ENCODE results near the gene AFF2. TPM values are rescaled to one million over a fixed set of nuclear protein-coding genes. Genes with fewer than 3 reads are reported as not detected.

The AFF2 gene
- total and polyA plus RNA-seq, 8 donors, result 0.10 to 84.0 (median 0.72) TPM; not detected in 3

- Histone ChIP-seq H3K9me3 (no peaks in the 10 kb centered on the region), H3K4me1 (no peaks in the 10 kb centered on the region), H3K36me3 (no peaks in the 10 kb centered on the region), H3K27me3 (no peaks in the 10 kb centered on the region), H3K4me3 (no peak overlapping the region), H3K27ac (no peak overlapping the region)
- TF ChIP-seq CTCF (IDR thresholded peaks at IDR 0.05), result no peak
- no peak for TF ChIP-seq EP300 (IDR thresholded peaks at IDR 0.05)
- TF ChIP-seq POLR2AphosphoS5 (IDR thresholded peaks at IDR 0.05), result no peak
- TF ChIP-seq POLR2A (IDR thresholded peaks at IDR 0.05), result no peak
- intact Hi-C loops (cut with DNase I; ENCODE audit: low total_unique reads), result no loop called here
- WGBS, 5 donors, result 45 to 75% (median 54%) methylated on average over 4 of the region's 4 CpGs
- DNase-seq, result no peak
Observed at GRCh38 chrX:148593987-148594386, 93.6 kb downstream of the AFF2 start.

GRCh38 chrX:148599404-148599803, 99.0 kb downstream of the AFF2 start:
- DNase-seq, result no peak
- Histone ChIP-seq H3K27me3 (no peaks in the 10 kb centered on the region), H3K36me3 (no peaks in the 10 kb centered on the region), H3K27ac (no peak overlapping the region), H3K4me1 (no peaks in the 10 kb centered on the region), H3K9me3 (no peaks in the 10 kb centered on the region), H3K4me3 (no peak overlapping the region)
- TF ChIP-seq CTCF (IDR thresholded peaks at IDR 0.05), result no peak
- 17 to 54% (median 28%) methylated on average over 4 of the region's 4 CpGs for WGBS, 5 donors
- intact Hi-C loops (cut with DNase I; ENCODE audit: low total_unique reads), result no loop called here

GRCh38 chrX:148600131-148600530, 99.7 kb downstream of the AFF2 start:
- no peak for DNase-seq
- WGBS, 5 donors, result 61 to 78% (median 62%) methylated on average over 6 of the region's 6 CpGs
- intact Hi-C loops (cut with DNase I; ENCODE audit: low total_unique reads), result no loop called here
- Histone ChIP-seq H3K4me3 (no peak overlapping the region), H3K27me3 (no peaks in the 10 kb centered on the region), H3K4me1 (no peaks in the 10 kb centered on the region), H3K27ac (no peak overlapping the region), H3K36me3 (no peaks in the 10 kb centered on the region), H3K9me3 (no peaks in the 10 kb centered on the region)
- TF ChIP-seq POLR2A (IDR thresholded peaks at IDR 0.05) (no peak), CTCF (IDR thresholded peaks at IDR 0.05) (no peak), EP300 (IDR thresholded peaks at IDR 0.05) (no peak), POLR2AphosphoS5 (IDR thresholded peaks at IDR 0.05) (no peak)

GRCh38 chrX:148600581-148600980, 100.2 kb downstream of the AFF2 start:
- Histone ChIP-seq H3K36me3 (no peaks in the 10 kb centered on the region), H3K27ac (no peak overlapping the region), H3K4me3 (no peak overlapping the region), H3K4me1 (no peaks in the 10 kb centered on the region), H3K27me3 (no peaks in the 10 kb centered on the region), H3K9me3 (no peaks in the 10 kb centered on the region)
- intact Hi-C loops (cut with DNase I; ENCODE audit: low total_unique reads), result no loop called here
- WGBS, 5 donors, result 69 to 100% (median 83%) methylated on average over 2 of the region's 2 CpGs
- no peak for DNase-seq
- no peak for TF ChIP-seq EP300 (IDR thresholded peaks at IDR 0.05)
- no peak for TF ChIP-seq CTCF (IDR thresholded peaks at IDR 0.05)
- no peak for TF ChIP-seq POLR2A (IDR thresholded peaks at IDR 0.05)
- TF ChIP-seq POLR2AphosphoS5 (IDR thresholded peaks at IDR 0.05), result no peak
